Esophagus squamous epithelium (tissue), 5 donors: Measurements from ENCODE around the gene AOPEP. TPM values are rescaled to one million over a fixed set of nuclear protein-coding genes. Genes with fewer than 3 reads are reported as not detected.
"Not testable (repeated sequence)": the region's sequence is repeated elsewhere in the genome, so short reads cannot be mapped to it uniquely, and the experiment has no call there.

Source experiments
- DNase-seq: peaks from one replicate; lab custom pipeline; 2025; lab: John Stamatoyannopoulos, UW
- H3K27ac ChIP-seq, 4 donors: fragments of 200-600 bp; sonication (generic); one replicate each; pipeline ENCODE4 v1.5.1; 2016 to 2019; ENCODE audit warnings: mild to moderate bottlenecking in 1 of 4
- H3K27me3 ChIP-seq, 4 donors: fragments of 200-600 bp; sonication (generic); 1 replicate in 3 of 4; 2 replicates in 1 of 4; pipeline versions ENCODE4 v1.5.1 to v1.6.0; 2017 to 2021; ENCODE audit warnings: antibody characterized with exemption in 1 of 4
- H3K36me3 ChIP-seq, 3 donors: fragments of 200-600 bp; sonication (generic); one replicate each; pipeline ENCODE4 v1.5.1; 2016 to 2019
- H3K4me1 ChIP-seq, 3 donors: fragments of 200-600 bp; sonication (generic); one replicate each; pipeline ENCODE4 v1.5.1; 2017 to 2019
- H3K4me3 ChIP-seq, 4 donors: fragments of 200-600 bp; sonication (generic); 1 replicate in 3 of 4; 2 replicates in 1 of 4; pipeline ENCODE4 v1.5.1; 2016 to 2019; ENCODE audit warnings: mild to moderate bottlenecking in 2 of 4, moderate library complexity in 1 of 4
- H3K9me3 ChIP-seq, 3 donors: fragments of 200-600 bp; sonication (generic); one replicate each; pipeline ENCODE4 v1.5.1; 2016 to 2019
- CTCF ChIP-seq, 6 experiments: fragments of 450-650 bp in 4 of 6; fragments of 200-600 bp in 2 of 6; sonication (generic) in 2 of 6; IDR thresholded peaks; one replicate each; pipeline ENCODE4 v1.5.1; 2016 to 2019; ENCODE audit warnings: antibody characterized with exemption in 6 of 6, mild to moderate bottlenecking in 4 of 6, moderate library complexity in 4 of 6
- POLR2A ChIP-seq, 4 donors: fragments of 450-650 bp; IDR thresholded peaks; one replicate each; pipeline ENCODE4 v1.6.1; 2017; ENCODE audit warnings: antibody characterized with exemption in 4 of 4, mild to moderate bottlenecking in 4 of 4, moderate library complexity in 3 of 4
- WGBS, 2 donors: methylation state at CpG; one replicate each; pipeline ENCODE4 v1.1.5; 2018; 5-methylcytosine and 5-hydroxymethylcytosine counted together
- intact Hi-C: fragments of 100-400 bp; cut with DNase I; formaldehyde crosslinking; loops from one replicate; pipeline ENCODE4 v1.15.0; 2022
- total RNA-seq, 4 donors: library from RNA; depleted of rRNA; stranded (reverse); fragments of >200 nt; gene quantifications; one replicate each; pipeline ENCODE4 v1.1.0, GENCODE V29; 2016
- donor health status: DM: yes; HTN: yes; CAD: no.

Gene AOPEP
- total RNA-seq, 4 donors from 2014 or later = 101 to 300 (median 115) TPM

DNA sequence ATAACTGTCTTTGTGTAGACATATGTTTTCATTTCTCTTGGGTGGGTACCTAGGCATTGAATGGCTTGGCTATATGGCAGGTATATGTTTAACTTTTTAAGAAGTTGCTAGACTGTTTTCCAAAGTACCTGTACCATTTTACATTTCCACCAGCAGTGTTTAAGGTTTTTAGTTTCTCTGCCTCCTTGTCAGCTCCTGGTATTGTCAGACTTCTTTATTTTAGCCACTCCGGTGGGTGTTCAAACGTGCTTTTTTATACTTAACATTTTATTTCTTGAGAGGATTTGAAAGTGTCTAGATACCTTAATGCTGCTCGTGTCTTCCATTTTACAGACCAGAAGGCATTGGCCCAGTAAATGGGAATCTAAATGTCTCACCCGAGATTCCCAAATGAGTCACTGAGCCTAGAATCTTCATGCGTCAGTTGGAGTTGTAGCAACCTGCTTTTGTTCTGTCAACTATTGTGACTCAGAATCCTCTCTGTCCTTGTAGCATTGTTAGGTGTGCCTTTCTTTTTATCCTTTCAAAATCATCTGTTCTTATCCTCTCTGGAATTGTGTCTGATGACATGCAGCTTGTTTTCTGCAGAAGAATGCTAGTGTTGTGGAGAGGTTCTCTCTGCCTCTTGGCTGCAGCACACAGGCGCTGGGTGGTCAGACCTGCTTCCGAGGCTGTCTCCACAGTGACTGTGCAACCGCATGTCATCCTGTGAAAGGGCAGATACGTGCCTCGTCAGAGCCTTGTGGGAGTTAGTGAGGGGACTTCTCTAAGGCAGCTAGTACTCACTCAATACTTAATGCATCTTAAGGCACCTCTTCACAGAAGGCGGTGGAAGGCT, 291.8 kb downstream of the AOPEP start:
- peak overlapping the region; percentile 83 to 99 (median 92) for H3K27ac ChIP-seq
- peak overlapping the region in 2 of 4 donors; percentile 14 to 40 for H3K4me3 ChIP-seq
- intact Hi-C loops = loop anchor here (10.0 kb wide), 1 partner anchor 46 kb away; no protein-coding TSS in a partner anchor
- 7 to 17% methylated on average over 8 to 11 of the region's 11 CpGs for WGBS, 2 donors
- H3K9me3 ChIP-seq = no peaks in the 10 kb centered on the region
- H3K36me3 ChIP-seq = peaks cover 3 to 62% (median 4%) of the 10 kb centered on the region in 3 donors
- no peaks in the 10 kb centered on the region for H3K27me3 ChIP-seq
- peaks cover 35 to 100% (median 82%) of the 10 kb centered on the region in 3 donors for H3K4me1 ChIP-seq
- TF ChIP-seq POLR2A (IDR thresholded peaks at IDR 0.05) (peak in 1 of 4 donors; percentile 15), CTCF (IDR thresholded peaks at IDR 0.05) (no peak)
- no peak for DNase-seq

DNA sequence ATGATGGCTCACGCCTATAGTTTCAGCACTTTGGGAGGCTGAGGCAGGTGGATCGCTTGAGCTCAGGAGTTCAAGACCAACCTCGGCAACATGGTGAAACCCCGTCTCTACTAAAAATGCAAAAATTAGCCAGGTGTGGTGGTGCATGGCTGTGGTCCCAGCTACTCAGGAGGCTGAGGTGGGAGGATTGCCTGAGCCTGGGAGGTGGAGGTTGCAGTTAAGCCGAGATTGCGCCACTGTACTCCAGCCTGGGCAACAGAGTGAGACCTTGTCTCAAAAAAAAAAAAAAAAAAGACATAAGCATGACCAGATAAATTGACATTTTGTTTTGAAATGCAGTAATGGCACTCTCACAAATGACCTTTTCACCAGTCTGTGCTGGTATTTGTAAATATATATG, 294.1 kb downstream of the AOPEP start:
- H3K4me3 ChIP-seq, H3K27me3 ChIP-seq, H3K9me3 ChIP-seq, DNase-seq, intact Hi-C loops: not testable (repeated sequence)
- Histone ChIP-seq H3K36me3 (peaks cover 3 to 45% (median 4%) of the 10 kb centered on the region in 3 donors), H3K4me1 (peaks cover 55 to 100% (median 92%) of the 10 kb centered on the region in 3 donors), H3K27ac (peak overlapping the region; percentile 83 to 99 (median 92))
- 50 to 57% methylated on average over 6 of the region's 6 CpGs for WGBS, 2 donors

- Histone ChIP-seq H3K9me3 (no peaks in the 10 kb centered on the region), H3K27me3 (no peaks in the 10 kb centered on the region), H3K4me1 (peaks cover 62 to 100% (median 94%) of the 10 kb centered on the region in 3 donors), H3K4me3 (peak overlapping the region in 3 of 4 donors; percentile 1 to 25 (median 7)), H3K27ac (peak overlapping the region; percentile 83 to 99 (median 92)), H3K36me3 (peaks cover 3 to 39% (median 4%) of the 10 kb centered on the region in 3 donors)
- WGBS, 2 donors = 27 to 36% methylated on average over 6 to 7 of the region's 7 CpGs
- no peak for DNase-seq
- intact Hi-C loops = no loop called here
- TF ChIP-seq POLR2A (IDR thresholded peaks at IDR 0.05) = no peak
- TF ChIP-seq CTCF (IDR thresholded peaks at IDR 0.05) = no peak
These were observed 294.8 kb downstream of the AOPEP start for GRCh38 chr9:95021166-95021886.

GRCh38 chr9:95022657-95023056, 296.2 kb downstream of the AOPEP start:
- Histone ChIP-seq H3K9me3 (no peaks in the 10 kb centered on the region), H3K27me3 (no peaks in the 10 kb centered on the region), H3K27ac (peak overlapping the region; percentile 83 to 99 (median 92)), H3K4me3 (peak overlapping the region in 1 of 4 donors; percentile 43), H3K4me1 (peaks cover 62 to 100% (median 89%) of the 10 kb centered on the region in 3 donors), H3K36me3 (peaks cover 0 to 25% (median 4%) of the 10 kb centered on the region in 3 donors)
- intact Hi-C loops = no loop called here
- DNase-seq = no peak
- no peak for TF ChIP-seq POLR2A (IDR thresholded peaks at IDR 0.05)
- no peak for TF ChIP-seq CTCF (IDR thresholded peaks at IDR 0.05)
- 55 to 67% methylated on average over 5 of the region's 5 CpGs for WGBS, 2 donors

GRCh38 chr9:95023217-95024003, 296.9 kb downstream of the AOPEP start:
- 27 to 48% methylated on average over 8 to 9 of the region's 9 CpGs for WGBS, 2 donors
- no peak for DNase-seq
- H3K27me3 ChIP-seq = no peaks in the 10 kb centered on the region
- intact Hi-C loops = no loop called here
- H3K4me1 ChIP-seq = peaks cover 56 to 100% (median 91%) of the 10 kb centered on the region in 3 donors
- peak overlapping the region; percentile 83 to 99 (median 92) for H3K27ac ChIP-seq
- no peak for TF ChIP-seq POLR2A (IDR thresholded peaks at IDR 0.05)
- no peak for TF ChIP-seq CTCF (IDR thresholded peaks at IDR 0.05)
- no peaks in the 10 kb centered on the region for H3K9me3 ChIP-seq
- H3K4me3 ChIP-seq = peak overlapping the region in 2 of 4 donors; percentile 6 to 43
- peaks cover 0 to 28% (median 4%) of the 10 kb centered on the region in 3 donors for H3K36me3 ChIP-seq
